ENCODE results near the gene CCND1. TPM values are rescaled to one million over a fixed set of nuclear protein-coding genes. Genes with fewer than 3 reads are reported as not detected.

Gene CCND1
- total and polyA plus RNA-seq, 2 of the 8 experiments (the other 6 are each of a cell fraction or from before 2014, with no cell fraction given) = 64.5 to 170 TPM

DNA sequence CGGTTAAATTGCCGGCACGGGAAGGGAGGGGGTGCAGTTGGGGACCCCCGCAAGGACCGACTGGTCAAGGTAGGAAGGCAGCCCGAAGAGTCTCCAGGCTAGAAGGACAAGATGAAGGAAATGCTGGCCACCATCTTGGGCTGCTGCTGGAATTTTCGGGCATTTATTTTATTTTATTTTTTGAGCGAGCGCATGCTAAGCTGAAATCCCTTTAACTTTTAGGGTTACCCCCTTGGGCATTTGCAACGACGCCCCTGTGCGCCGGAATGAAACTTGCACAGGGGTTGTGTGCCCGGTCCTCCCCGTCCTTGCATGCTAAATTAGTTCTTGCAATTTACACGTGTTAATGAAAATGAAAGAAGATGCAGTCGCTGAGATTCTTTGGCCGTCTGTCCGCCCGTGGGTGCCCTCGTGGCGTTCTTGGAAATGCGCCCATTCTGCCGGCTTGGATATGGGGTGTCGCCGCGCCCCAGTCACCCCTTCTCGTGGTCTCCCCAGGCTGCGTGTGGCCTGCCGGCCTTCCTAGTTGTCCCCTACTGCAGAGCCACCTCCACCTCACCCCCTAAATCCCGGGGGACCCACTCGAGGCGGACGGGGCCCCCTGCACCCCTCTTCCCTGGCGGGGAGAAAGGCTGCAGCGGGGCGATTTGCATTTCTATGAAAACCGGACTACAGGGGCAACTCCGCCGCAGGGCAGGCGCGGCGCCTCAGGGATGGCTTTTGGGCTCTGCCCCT, 529 bp upstream of the CCND1 start:
- Histone ChIP-seq H3K23me2 (ENCODE audit: low read depth, low read length) (peaks cover 31% of the 10 kb centered on the region), H3K56ac (replicated peaks; ENCODE audit: insufficient read length, low read depth, low read length) (peak overlapping the region; percentile 84), H3K23ac (ENCODE audit: insufficient read length) (no peak overlapping the region), H3K36me3 (ENCODE audit: control insufficient read depth in 2 of 4, insufficient read depth in 4 of 4, low read length in 3 of 4) (peaks cover 13 to 19% (median 16%) of the 10 kb centered on the region in 4 experiments; a peak in 4 of 8 replicates), H4K20me1 (replicated peaks in 1 of 2; ENCODE audit: control insufficient read depth in 1 of 2, insufficient read depth in 2 of 2, low read length in 2 of 2) (peaks cover 8 to 13% of the 10 kb centered on the region in 2 experiments), H3K14ac (ENCODE audit: insufficient read length) (no peak overlapping the region), H3K4me3 (ENCODE audit: extremely low read depth in 1 of 4, insufficient read depth in 2 of 4, low read depth in 3 of 4, low read length in 4 of 4) (peak overlapping the region; percentile 44 to 97 (median 52)), H2BK120ac (replicated peaks; ENCODE audit: low read depth, low read length) (peak overlapping the region; percentile 88), H4K5ac (ENCODE audit: insufficient read length, low read depth, low read length) (peak overlapping the region; percentile 71), H4K91ac (replicated peaks; ENCODE audit: insufficient read length, low read length) (peak overlapping the region; percentile 93), H2BK20ac (ENCODE audit: low read length) (no peak overlapping the region), H2AK5ac (ENCODE audit: low read depth, low read length) (peak overlapping the region; percentile 84; the same call in 1 of the 2 replicates), H3K79me2 (ENCODE audit: control insufficient read depth in 1 of 2, insufficient read depth in 2 of 2, low read length in 2 of 2) (peaks cover 0 to 30% of the 10 kb centered on the region in 2 experiments; a peak in 2 of 4 replicates), H3K4me2 (ENCODE audit: insufficient read depth in 1 of 2, low read depth in 2 of 2, low read length in 2 of 2) (peak overlapping the region; percentile 80 to 92), H3K18ac (ENCODE audit: extremely low read depth, low read length) (peak overlapping the region; percentile 97), H2BK12ac (ENCODE audit: low read depth, low read length) (peak overlapping the region; percentile 84; the same call in 1 of the 2 replicates), H3K9ac (replicated peaks in 1 of 4; ENCODE audit: extremely low read depth in 1 of 4, low read depth in 3 of 4, low read length in 3 of 4) (peak overlapping the region in 3 of 4 experiments; percentile 25 to 62 (median 60); a peak in 4 of 7 replicates), H2BK5ac (ENCODE audit: low read depth, low read length) (peak overlapping the region; percentile 78; the same call in 1 of the 2 replicates), H4K8ac (ENCODE audit: extremely low read depth, insufficient read depth, low read length) (peak overlapping the region; percentile 95), H3K27me3 (replicated peaks in 1 of 4; ENCODE audit: control insufficient read depth in 3 of 4, extremely low read depth in 1 of 4, insufficient read depth in 3 of 4, low read length in 3 of 4) (peaks cover 0 to 29% (median 20%) of the 10 kb centered on the region in 4 experiments; a peak in 5 of 7 replicates), H3K4me1 (replicated peaks in 1 of 4; ENCODE audit: control insufficient read depth in 3 of 4, insufficient read depth in 4 of 4, low read length in 3 of 4) (peaks cover 4 to 21% (median 14%) of the 10 kb centered on the region in 4 experiments), H3K4ac (replicated peaks; ENCODE audit: insufficient read length, low read depth, low read length) (peak overlapping the region; percentile 97), H2BK15ac (ENCODE audit: low read length) (peak overlapping the region; percentile 92), H3K9me3 (ENCODE audit: insufficient read depth in 2 of 2, low read depth in 1 of 2, low read length in 1 of 2) (no peaks in the 10 kb centered on the region), H3K79me1 (ENCODE audit: low read depth, low read length) (peaks cover 6% of the 10 kb centered on the region; the same call in 1 of the 2 replicates), H3K27ac (ENCODE audit: low read depth, low read length) (0 out of 2 replicates have a peak overlapping the region, but pooled peaks have one; percentile 43), H2AFZ (ENCODE audit: low read length) (no peak overlapping the region)
- no peak for FAIRE-seq
- POLR2A ChIA-PET (ENCODE audit: partially characterized antibody) = interaction anchor here (0.7 to 13.2 kb wide), 11 partner anchors 8 to 369 kb away, joined by 3 to 197 read pairs (median 3); partner anchors contain the start of gene MYEOV
- no peak for DNase-seq (ENCODE audit: low read depth in 1 of 2, low spot score in 2 of 2)
- CTCF ChIA-PET (ENCODE audit: partially characterized antibody) = interaction anchor here (0.9 to 1.0 kb wide), 3 partner anchors 154 to 539 kb away, joined by 3 to 5 read pairs (median 4); no protein-coding TSS in a partner anchor
- 2% methylated on average over 34 of the region's 43 CpGs; no CpG with 5 or more reads in 1 of the 2 experiments for WGBS, 2 experiments (ENCODE audit: extremely low coverage in 1 of 2, insufficient coverage in 1 of 2, insufficient read length in 1 of 2, insufficient replicate concordance in 2 of 2, low coverage in 1 of 2, low lambda C conversion rate in 2 of 2, missing lambda C conversion rate in 1 of 2)
- TF ChIP-seq BRCA1 (IDR thresholded peaks at IDR 0.05; ENCODE audit: low read depth, low read length) = no peak
- no peak for TF ChIP-seq SIX5 (IDR thresholded peaks at IDR 0.05; ENCODE audit: low read depth, low read length)
- TF ChIP-seq NANOG (IDR thresholded peaks at IDR 0.05; ENCODE audit: insufficient read depth, low read depth, low read length, poor library complexity, severe bottlenecking) = no peak
- TF ChIP-seq MAFK (IDR thresholded peaks at IDR 0.05; ENCODE audit: low read depth, low read length) = no peak
- no peak for TF ChIP-seq SP2 (IDR thresholded peaks at IDR 0.05; ENCODE audit: low read length)
- TF ChIP-seq, protein P1, sequence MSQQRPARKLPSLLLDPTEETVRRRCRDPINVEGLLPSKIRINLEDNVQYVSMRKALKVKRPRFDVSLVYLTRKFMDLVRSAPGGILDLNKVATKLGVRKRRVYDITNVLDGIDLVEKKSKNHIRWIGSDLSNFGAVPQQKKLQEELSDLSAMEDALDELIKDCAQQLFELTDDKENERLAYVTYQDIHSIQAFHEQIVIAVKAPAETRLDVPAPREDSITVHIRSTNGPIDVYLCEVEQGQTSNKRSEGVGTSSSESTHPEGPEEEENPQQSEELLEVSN (IDR thresholded peaks at IDR 0.05) = no peak
- no peak for TF ChIP-seq EP300 (IDR thresholded peaks at IDR 0.05; ENCODE audit: borderline replicate concordance in 1 of 2, low read depth in 2 of 2, low read length in 2 of 2)
- no peak for TF ChIP-seq POLR2AphosphoS5 (IDR thresholded peaks at IDR 0.05; ENCODE audit: low read depth, low read length)
- no peak for TF ChIP-seq POU5F1 (IDR thresholded peaks at IDR 0.05; ENCODE audit: low read depth, low read length)
- TF ChIP-seq SP1 (IDR thresholded peaks at IDR 0.05; ENCODE audit: low read depth, low read length) = no peak
- no peak for TF ChIP-seq TBP (IDR thresholded peaks at IDR 0.05; ENCODE audit: low read depth, low read length)

All from H1 (cell line).